HPDE6-E6E7 (cell line): Measurements from ENCODE around the gene EIF1AX.
"Not testable (repeated sequence)": the region's sequence is repeated elsewhere in the genome, so short reads cannot be mapped to it uniquely, and the experiment has no call there.

Source experiments
- DNase-seq: peaks from one replicate; pipeline ENCODE4 v3.0.0; 2011; ENCODE audit warnings: missing footprints; ENCODE audit errors: extremely low spot score

The EIF1AX gene

DNA sequence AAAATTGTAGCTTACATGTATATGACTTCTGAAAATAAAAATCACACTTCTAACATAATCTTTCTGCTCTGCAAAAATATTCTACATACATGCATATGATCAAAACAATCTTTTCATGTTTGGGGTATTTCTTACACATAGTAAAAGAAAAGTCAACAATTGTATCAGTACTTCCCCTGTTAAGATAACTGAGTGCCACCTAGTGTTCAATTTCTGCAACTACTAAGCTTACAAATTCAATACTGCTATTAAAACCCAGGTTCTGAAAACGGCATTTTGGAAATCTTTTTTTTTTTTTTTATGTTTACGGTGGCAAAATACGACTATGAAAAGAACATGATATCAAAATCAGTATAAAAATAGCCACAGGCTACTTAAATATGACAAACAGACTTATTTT lies 14.2 kb downstream of the EIF1AX start:
- DNase-seq, result not testable (repeated sequence)

DNA sequence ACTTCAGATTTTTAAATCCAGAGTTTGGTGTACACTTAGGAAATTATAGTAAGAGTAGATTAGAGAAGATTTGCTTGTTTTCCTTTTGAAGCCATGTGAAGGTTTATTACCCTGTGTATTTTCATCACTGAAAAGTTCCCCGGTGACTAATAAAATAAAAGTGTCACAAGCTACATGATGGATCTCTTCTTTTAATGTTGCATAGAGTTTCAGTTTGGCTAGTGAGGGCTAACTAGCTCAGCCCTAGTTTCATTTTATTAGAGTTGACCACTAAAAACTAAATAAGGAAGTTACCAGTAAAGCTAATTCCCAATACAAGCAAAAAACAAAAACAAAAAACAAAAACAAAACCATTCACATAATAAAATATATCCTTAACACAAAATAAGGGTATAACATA lies 14.8 kb downstream of the EIF1AX start:
- not testable (repeated sequence) for DNase-seq

DNA sequence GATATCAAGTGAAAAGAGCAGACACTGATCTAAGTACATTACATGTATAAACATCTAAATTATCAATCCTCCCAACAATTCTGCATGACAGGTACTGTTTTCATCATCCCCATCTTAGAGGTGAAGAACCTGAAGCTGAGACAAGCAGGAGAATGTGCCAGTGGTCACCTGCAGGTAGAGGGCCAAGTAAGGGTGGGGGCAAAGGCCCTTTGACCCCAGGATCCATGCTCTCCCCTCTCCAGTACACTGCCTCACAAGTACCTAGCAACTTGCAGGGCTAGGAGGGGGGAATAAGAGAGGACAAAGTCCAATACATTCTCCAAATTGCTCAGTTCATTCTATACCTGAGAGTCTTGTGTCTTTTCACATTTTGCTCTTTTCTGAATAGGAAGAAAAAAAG lies 16.7 kb downstream of the EIF1AX start:
- no peak for DNase-seq

DNA sequence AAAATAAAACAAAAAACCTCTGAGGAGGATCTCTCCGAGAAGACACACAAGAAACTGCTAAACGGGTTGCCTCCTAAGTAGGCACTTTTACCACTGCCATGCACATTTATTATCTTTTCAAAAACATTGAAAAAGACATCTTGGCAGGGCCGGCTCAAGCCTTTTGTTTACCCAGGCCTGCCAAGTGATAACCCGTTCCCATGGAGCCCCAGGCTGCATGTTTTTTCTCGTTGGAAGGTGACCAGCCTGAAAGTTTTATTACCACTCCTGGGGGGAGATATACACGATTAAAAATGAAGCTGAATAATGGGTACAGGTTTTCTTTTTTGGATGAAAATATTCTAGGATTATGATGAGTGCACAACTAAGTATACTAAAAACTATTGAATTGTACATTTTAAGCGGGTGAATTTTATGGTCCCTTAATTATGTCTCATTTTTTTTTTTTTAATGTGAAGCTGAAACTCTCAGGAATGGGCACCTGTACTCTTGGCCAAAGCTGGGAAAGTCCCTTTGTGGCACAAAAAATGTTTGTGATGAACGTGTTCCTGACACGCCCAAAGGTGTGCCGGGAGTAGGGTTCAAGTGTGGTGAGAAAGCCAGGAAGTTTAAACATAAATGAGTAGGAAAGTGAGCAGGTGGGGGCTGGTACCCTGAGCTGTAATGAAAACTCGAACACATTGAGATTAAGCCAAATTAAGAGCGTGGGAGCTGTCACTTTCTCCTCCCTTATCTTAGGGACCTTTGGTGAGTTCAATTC lies 23.4 kb downstream of the EIF1AX start:
- no peak for DNase-seq

DNA sequence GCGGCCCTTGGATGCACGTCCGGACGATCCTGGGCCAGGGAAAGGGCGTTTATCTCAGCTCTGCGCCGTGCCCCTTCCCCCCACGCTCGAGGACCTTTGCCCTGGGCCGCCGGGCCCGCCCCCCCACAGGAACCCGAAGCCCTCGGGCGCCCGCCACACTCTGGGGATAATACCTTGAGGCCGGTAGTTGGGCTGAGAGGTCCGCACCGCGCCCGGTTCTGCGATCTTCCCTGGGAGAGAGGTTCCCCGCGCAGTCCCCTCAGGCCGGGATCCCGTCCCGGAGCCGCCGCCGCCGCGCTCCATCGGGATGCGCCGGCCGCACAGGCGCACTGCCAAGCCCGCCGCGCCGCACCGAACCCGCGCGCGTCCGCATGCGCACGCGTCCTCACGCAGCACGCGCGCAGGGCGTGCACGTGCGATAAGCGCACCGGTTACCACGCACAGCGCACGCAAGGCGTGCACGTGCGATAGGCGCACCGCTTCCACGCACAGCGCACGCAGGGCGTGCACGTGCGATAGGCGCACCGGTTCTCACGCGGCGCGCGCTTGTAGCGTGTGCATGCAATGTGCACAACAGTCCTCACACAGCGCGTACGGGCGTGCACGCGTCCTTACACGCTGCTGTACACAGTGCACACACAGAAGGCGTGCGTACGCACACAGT lies 24.9 kb downstream of the EIF1AX start, which contains the start of gene MAP7D2:
Gene MAP7D2 (minus strand): TSS at position 331 of the 664 bp plus-strand sequence. CDS start 28 bp downstream, at position 303.
- no peak for DNase-seq

DNA sequence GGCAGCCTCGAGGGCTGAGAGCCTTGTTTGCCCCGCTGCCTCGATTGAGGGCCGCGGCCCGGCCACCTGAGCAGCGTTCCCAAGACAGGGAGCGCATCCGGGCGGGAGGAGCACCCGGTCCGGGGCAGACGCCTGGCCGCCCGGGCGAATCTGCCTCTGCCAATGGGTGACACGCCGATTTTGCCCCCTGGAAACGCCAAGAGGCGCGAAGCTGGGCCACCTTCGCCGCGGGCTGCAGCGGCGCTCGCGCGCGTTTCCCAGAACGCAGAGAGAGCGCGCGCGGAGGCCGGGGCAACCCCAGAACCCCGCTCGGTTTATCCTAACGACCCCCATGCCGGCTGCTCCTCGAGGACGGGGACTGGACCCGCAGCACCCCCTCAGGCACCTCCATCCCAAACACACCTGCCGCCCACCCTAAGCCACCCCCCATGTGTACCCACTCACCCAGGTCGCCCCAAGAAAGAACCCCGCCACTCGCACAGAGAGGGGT lies 25.5 kb downstream of the EIF1AX start:
- no peak for DNase-seq

DNA sequence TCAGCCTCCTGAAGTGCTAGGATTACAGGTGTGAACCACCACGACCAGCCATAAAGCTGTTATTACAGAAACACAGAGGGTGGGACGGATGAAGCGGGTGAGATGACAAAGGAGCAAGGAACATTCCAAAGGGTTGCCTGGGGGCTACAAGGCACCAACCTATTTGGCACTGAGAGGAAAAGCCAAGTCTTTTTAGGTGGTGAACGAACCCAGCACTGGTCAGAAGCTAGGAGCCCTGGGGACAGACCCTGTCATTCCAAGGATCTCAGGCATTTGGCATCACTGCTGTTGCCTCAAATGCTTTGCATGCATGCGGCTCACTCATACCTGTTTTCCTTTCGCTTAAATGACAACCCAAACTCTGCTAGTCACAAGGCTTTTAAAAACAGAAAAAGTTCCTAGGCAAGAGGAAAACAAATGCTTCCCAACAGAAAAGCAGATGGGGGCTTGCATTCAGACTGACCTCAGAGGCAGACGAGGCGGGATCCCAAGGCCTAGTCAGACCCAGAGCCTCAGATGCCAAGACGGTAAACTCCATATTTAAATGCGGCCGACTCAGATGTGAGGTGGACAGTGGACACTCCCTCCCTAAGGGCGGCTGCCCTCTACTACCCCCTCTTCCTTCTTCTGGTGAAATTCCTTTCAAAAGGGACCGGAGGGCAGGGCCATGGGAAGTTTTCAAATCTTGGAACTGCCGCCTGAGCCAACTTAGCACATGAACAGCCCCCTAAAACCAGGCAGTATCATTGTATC lies 29.4 kb downstream of the EIF1AX start:
- no peak for DNase-seq

DNA sequence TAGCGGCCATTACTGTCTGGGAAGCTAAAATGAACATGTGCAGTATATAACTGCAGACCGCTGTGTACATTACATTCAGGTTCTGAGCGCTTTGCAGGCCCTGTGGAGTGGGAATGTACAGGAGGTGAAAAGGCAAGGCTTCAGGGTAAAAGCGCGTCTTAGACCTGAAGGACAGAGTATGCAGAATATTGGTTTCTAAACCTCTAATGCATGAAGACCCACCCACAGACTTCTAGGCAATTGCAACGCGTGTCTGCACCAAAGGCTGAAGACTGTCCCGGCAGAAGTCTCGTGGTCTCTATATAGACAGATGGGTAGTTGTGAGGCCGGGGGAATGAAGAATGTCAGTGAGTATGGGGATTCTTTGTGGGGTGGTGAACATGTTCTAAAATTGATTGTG lies 30.4 kb downstream of the EIF1AX start:
- no peak for DNase-seq

DNA sequence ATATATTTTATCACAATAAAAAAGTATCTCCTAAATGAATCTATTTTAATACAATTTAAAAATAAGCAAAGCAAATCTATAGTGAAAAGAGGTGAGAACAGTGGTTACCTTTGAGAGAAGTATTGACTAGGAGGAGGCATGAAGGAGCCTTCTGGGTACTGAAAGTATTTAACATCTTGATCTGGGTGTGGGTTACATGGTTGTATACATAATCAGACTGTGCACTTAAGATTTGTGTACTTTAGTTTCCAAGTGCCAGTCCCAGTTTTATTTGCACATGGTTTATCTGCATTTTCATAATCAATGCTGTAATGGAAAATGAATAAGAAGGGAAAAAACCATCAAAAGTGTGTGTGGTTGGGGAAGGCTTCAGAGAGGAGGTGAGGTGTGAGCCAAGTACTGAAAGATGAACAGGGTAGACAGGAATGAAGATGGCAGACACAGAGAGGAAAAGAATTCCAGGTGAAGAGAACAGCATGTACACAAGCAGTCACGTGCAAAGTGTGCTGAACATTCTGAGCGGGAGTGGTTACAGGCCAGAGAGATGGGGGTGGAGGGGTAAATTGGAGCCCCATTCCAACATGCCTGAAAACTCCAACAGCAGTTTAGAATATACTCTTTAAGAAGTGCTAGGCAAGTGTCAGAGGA lies 39.6 kb downstream of the EIF1AX start:
- no peak for DNase-seq

DNA sequence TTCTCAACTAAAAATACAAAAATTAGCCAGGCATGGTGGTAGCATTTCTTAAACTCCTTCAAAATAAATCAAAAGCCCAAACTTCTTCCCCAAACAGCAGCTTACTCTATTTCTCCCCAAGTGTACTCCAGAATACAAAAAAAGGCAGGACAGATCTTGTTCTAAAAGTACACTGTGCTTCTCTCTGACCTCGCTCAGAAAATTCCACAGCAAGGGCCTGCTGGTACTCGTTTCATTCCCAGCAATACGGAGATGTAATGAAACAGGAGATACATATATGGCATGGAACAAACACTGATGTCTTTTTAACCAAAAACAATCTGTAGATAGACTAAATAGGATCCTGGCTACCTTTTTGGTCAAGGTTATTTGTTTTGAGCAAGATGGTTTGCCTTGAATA lies 50.1 kb downstream of the EIF1AX start:
- no peak for DNase-seq

DNA sequence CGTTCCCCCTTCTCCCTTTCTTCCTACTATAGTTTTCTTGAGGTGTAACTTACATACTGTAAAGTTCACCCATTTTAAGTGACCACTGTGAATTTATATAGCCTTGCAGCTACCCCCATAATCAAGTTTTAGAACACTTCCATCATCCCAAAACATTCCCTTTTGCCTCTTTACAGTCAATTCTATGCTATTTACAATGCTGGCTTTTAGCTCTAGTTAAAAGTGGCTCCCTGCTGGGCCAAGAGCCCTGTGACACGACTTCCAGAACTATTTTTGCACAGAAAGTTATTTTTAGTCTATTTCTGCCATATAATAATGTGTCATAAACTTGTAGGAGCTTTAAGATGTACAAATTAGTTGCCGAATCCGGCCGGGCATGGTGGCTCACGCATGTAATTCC lies 51.8 kb downstream of the EIF1AX start:
- DNase-seq, result no peak

DNA sequence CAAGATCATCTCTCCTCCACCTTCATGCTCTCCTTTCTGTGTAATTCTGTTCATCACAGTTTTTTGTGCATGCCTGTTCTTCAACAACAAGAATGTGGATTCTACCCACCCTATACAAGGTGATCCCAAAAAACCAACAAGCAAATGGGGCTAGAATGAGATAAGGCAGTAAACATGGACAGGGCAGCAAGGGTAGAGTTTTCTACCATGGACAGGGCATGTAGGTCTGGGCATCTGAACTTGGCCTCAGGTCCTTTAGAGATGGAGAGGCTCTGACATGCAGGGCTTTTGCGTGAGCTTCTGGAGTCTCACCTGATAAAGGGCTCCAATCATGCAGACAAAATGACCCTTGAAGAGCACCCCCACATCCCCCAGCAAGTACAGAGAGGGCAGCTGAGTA lies 61.4 kb downstream of the EIF1AX start:
- no peak for DNase-seq
